HCT116 (cell line): Measurements from ENCODE around the gene THBS4. TPM values are rescaled to one million over a fixed set of nuclear protein-coding genes. Genes with fewer than 3 reads are reported as not detected.

Source experiments
- ATAC-seq: fragments of 200-7000 bp; cut with Tn5 transposase; 2 replicates; pipeline ENCODE4 v1.9.1; 2020; ENCODE audit warnings: mild to moderate bottlenecking, moderate library complexity
- BruUV-seq: library from RNA; stranded (reverse); fragments of 400-500 nt; replicated peaks from 2 replicates; lab custom pipeline; 2021; lab: Mats Ljungman, UMichigan
- CTCF ChIA-PET: fragments of 300-600 bp; sonication (Branson Sonifier 250); formaldehyde crosslinking; loops from one replicate; lab custom pipeline; 2021; ENCODE audit warnings: antibody characterized with exemption; lab: Charles Lee
- POLR2A ChIA-PET: fragments of 300-600, 350-600 bp; sonication (Branson Sonifier 250); formaldehyde crosslinking; loops from one replicate; lab custom pipeline; 2021; ENCODE audit warnings: antibody characterized with exemption; lab: Charles Lee
- RAD21 ChIA-PET, 2 experiments: fragments of 300-600 bp; sonication (Branson Sonifier 250); formaldehyde crosslinking; loops; one replicate each; lab custom pipeline; 2023; ENCODE audit warnings: low total read pairs in 2 of 2; ENCODE audit not compliant: uncharacterized antibody in 2 of 2, unreplicated experiment in 2 of 2, low non-redundant PET in 1 of 2; lab: Charles Lee
- DNase-seq: peaks from one replicate; pipeline ENCODE4 v3.0.0-alpha.2; 2010; ENCODE audit warnings: low read depth, low spot score
- H2AFZ ChIP-seq: fragments of 200-600 bp; shearing (Covaris generic), sonication (generic); 2 replicates; pipeline ENCODE4 v1.6.1; 2017; ENCODE audit warnings: low read depth, mixed run types, mixed read lengths, antibody characterized with exemption, low read length; ENCODE audit not compliant: poor library complexity, severe bottlenecking
- H3K27ac ChIP-seq: 2 replicates; pipeline ENCODE4 v1.5.1; 2012; ENCODE audit warnings: low read depth, low read length
- H3K27me3 ChIP-seq: fragments of 200-600 bp; sonication (generic); 2 replicates; pipeline ENCODE4 v1.6.1; 2016; ENCODE audit warnings: mixed run types, low read length, mixed read lengths; ENCODE audit not compliant: insufficient read depth
- H3K36me3 ChIP-seq, 2 experiments: fragments of 200-500 bp in 1 of 2; fragments of 200-600 bp in 1 of 2; sonication (Bioruptor generic) in 1 of 2; sonication (generic) in 1 of 2; 2 replicates each; pipeline versions ENCODE4 v1.5.1 to v1.6.1; 2014 to 2016; ENCODE audit warnings: low read length in 2 of 2, inconsistent platforms in 1 of 2, mixed read lengths in 1 of 2, mixed run types in 1 of 2; ENCODE audit not compliant: insufficient read depth in 2 of 2, control insufficient read depth in 1 of 2
- H3K4me1 ChIP-seq, 2 experiments: fragments of 200-600 bp in 1 of 2; sonication (generic) in 1 of 2; 2 replicates each; pipeline versions ENCODE4 v1.5.1 to v1.6.1; 2012 to 2017; ENCODE audit warnings: low read length in 2 of 2, inconsistent platforms in 1 of 2, mild to moderate bottlenecking in 1 of 2, mixed read lengths in 1 of 2, mixed run types in 1 of 2, moderate library complexity in 1 of 2; ENCODE audit not compliant: insufficient read depth in 2 of 2, control insufficient read depth in 1 of 2
- H3K4me2 ChIP-seq: fragments of 200-600 bp; sonication (generic); 2 replicates; pipeline ENCODE4 v1.6.1; 2017; ENCODE audit warnings: mixed run types, low read length, mixed read lengths
- H3K4me3 ChIP-seq, 2 experiments: fragments of 200-600 bp in 1 of 2; sonication (generic) in 1 of 2; replicated peaks in 1 of 2; 2 replicates each; pipeline ENCODE4 v1.5.1; 2011 to 2016; ENCODE audit warnings: low read length in 2 of 2, control low read depth in 1 of 2, low read depth in 1 of 2, mild to moderate bottlenecking in 1 of 2, mixed read lengths in 1 of 2, mixed run types in 1 of 2
- H3K79me2 ChIP-seq: fragments of 200-600 bp; sonication (generic); 2 replicates; pipeline ENCODE4 v1.6.1; 2017; ENCODE audit warnings: mild to moderate bottlenecking, mixed run types, low read length, moderate library complexity, mixed read lengths; ENCODE audit not compliant: insufficient read depth
- H3K9ac ChIP-seq: fragments of 200-600 bp; sonication (generic); 2 replicates; pipeline ENCODE4 v1.6.1; 2016; ENCODE audit warnings: low read length, mixed read lengths
- H3K9me2 ChIP-seq: fragments of 200-600 bp; sonication (generic), shearing (Covaris generic); 2 replicates; pipeline ENCODE4 v1.6.1; 2017; ENCODE audit warnings: mixed run types, mild to moderate bottlenecking, moderate library complexity; ENCODE audit not compliant: insufficient read depth
- H3K9me3 ChIP-seq, 2 experiments: fragments of 200-500 bp in 1 of 2; fragments of 200-600 bp in 1 of 2; sonication (Bioruptor generic) in 1 of 2; sonication (generic) in 1 of 2; 2 replicates each; pipeline ENCODE4 v1.6.1; 2014 to 2017; ENCODE audit warnings: low read length in 2 of 2, mixed read lengths in 2 of 2, inconsistent platforms in 1 of 2, low read depth in 1 of 2, mild to moderate bottlenecking in 1 of 2, mixed run types in 1 of 2, moderate library complexity in 1 of 2; ENCODE audit not compliant: control insufficient read depth in 1 of 2, insufficient read depth in 1 of 2
- H4K20me1 ChIP-seq: fragments of 200-600 bp; sonication (generic), shearing (Covaris generic); 2 replicates; pipeline ENCODE4 v1.6.1; 2017; ENCODE audit warnings: mixed run types, mild to moderate bottlenecking, moderate library complexity; ENCODE audit not compliant: insufficient read depth
- ATF3 ChIP-seq: IDR thresholded peaks from 2 replicates; pipeline ENCODE4 v1.6.1; 2012
- CEBPB ChIP-seq: IDR thresholded peaks from 2 replicates; pipeline ENCODE4 v1.6.1; 2012; ENCODE audit warnings: low read depth
- CTCF ChIP-seq, 3 experiments: fragments of 200-600 bp in 1 of 3; sonication (generic) in 1 of 3; IDR thresholded peaks in 2 of 3; conservative IDR thresholded peaks in 1 of 3; 2 replicates each; pipeline ENCODE4 v1.5.1; 2012 to 2017; ENCODE audit warnings: low read depth in 2 of 3, low read length in 2 of 3, antibody characterized with exemption in 1 of 3, borderline replicate concordance in 1 of 3, control low read depth in 1 of 3, mild to moderate bottlenecking in 1 of 3, mixed read lengths in 1 of 3, mixed run types in 1 of 3, moderate library complexity in 1 of 3; ENCODE audit not compliant: insufficient read depth in 1 of 3
- EGR1 ChIP-seq: IDR thresholded peaks from 2 replicates; pipeline ENCODE4 v1.6.1; 2012; ENCODE audit warnings: low read depth
- ELF1 ChIP-seq: IDR thresholded peaks from 2 replicates; pipeline ENCODE4 v1.6.1; 2012; ENCODE audit warnings: low read depth, borderline replicate concordance
- EZH2 ChIP-seq: fragments of 200-600 bp; sonication (generic); IDR thresholded peaks from 2 replicates; pipeline ENCODE4 v1.6.1; 2017; ENCODE audit warnings: antibody characterized with exemption, mixed run types
- EZH2phosphoT487 ChIP-seq: fragments of 200-600 bp; IDR thresholded peaks from 2 replicates; pipeline ENCODE4 v1.6.1; 2018; ENCODE audit warnings: antibody characterized with exemption, borderline replicate concordance
- FOSL1 ChIP-seq: IDR thresholded peaks from 2 replicates; pipeline ENCODE4 v1.6.1; 2012; ENCODE audit warnings: low read depth
- MAX ChIP-seq: IDR thresholded peaks from 2 replicates; pipeline ENCODE4 v1.6.1; 2012
- POLR2A ChIP-seq: IDR thresholded peaks from 2 replicates; pipeline ENCODE4 v1.7.0; 2011; ENCODE audit warnings: borderline replicate concordance; ENCODE audit not compliant: insufficient read depth, insufficient read length; ENCODE audit errors: extremely low read depth
- POLR2AphosphoS5 ChIP-seq: IDR thresholded peaks from 2 replicates; pipeline ENCODE4 v1.6.1; 2011; ENCODE audit warnings: mild to moderate bottlenecking, low read depth, low read length, moderate library complexity
- RAD21 ChIP-seq: IDR thresholded peaks from 2 replicates; pipeline ENCODE4 v1.6.1; 2012; ENCODE audit warnings: low read depth, mild to moderate bottlenecking
- SIN3A ChIP-seq: IDR thresholded peaks from 2 replicates; pipeline ENCODE4 v1.6.1; 2012; ENCODE audit warnings: low read depth
- SP1 ChIP-seq: IDR thresholded peaks from 2 replicates; pipeline ENCODE4 v1.6.1; 2012; ENCODE audit warnings: low read depth
- SRF ChIP-seq: IDR thresholded peaks from 2 replicates; pipeline ENCODE4 v1.6.1; 2012; ENCODE audit warnings: low read depth
- YY1 ChIP-seq: IDR thresholded peaks from 2 replicates; pipeline ENCODE4 v1.6.1; 2011; ENCODE audit warnings: low read length, low read depth, moderate library complexity, mild to moderate bottlenecking; ENCODE audit not compliant: insufficient replicate concordance; ENCODE audit errors: extremely low read depth
- ZFX ChIP-seq: fragments of 450-650 bp; IDR thresholded peaks from 2 replicates; pipeline ENCODE4 v1.6.1; 2017
- ZNF274 ChIP-seq: fragments of 200-500 bp; sonication (Bioruptor generic); IDR thresholded peaks from 2 replicates; pipeline ENCODE4 v1.6.1; 2014; ENCODE audit warnings: mild to moderate bottlenecking, low read depth, low read length, inconsistent platforms
- intact Hi-C: fragments of 100-400 bp; cut with micrococcal nuclease; formaldehyde crosslinking; loops from 2 replicates; pipeline ENCODE4 v1.10.0; 2022
- total RNA-seq: library from RNA; stranded (reverse); gene quantifications from one replicate; pipeline ENCODE4 v1.2.1, GENCODE V29; 2021; ENCODE audit not compliant: unreplicated experiment
- TF ChIP-seq, protein P1 (sequence below): IDR thresholded peaks from 2 replicates; pipeline ENCODE4 v1.6.1; 2011; ENCODE audit warnings: mild to moderate bottlenecking, low read length, moderate library complexity; ENCODE audit not compliant: insufficient replicate concordance; ENCODE audit errors: extremely low read depth
- TF ChIP-seq, protein P2 (sequence below): IDR thresholded peaks from 2 replicates; pipeline ENCODE4 v1.6.1; 2012; ENCODE audit warnings: low read depth

Gene THBS4
- total RNA-seq, 1 experiment from 2014 or later, result 1.5 TPM

DNA sequence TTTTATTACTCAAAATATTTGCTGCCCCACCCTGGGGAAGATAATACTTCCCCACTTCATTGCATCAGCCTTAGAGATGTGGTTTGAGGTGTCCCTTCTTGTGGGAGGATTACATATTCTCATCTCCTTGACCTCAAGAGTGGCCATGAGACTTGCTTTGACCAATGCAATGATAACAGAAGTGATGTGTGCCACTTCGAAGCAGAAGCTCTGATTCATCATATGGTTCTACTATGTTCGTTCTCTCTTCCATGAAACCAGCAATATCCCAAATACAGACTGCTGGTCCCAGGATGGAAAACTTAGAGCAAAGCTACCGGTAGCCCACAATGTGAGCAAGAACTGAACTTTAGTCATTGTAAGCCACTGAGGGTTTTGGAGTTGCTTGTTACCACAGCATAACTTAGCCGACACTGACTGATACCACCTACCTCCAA, 92.0 kb downstream of the THBS4 start:
- Histone ChIP-seq H3K27me3 (no peaks in the 10 kb centered on the region), H2AFZ (no peak overlapping the region), H3K4me1 (peaks cover 6 to 14% of the 10 kb centered on the region in 2 experiments; a peak in 2 of 4 replicates), H3K36me3 (no peaks in the 10 kb centered on the region), H3K4me2 (no peak overlapping the region), H3K9ac (no peak overlapping the region), H3K27ac (no peak overlapping the region), H3K79me2 (no peaks in the 10 kb centered on the region), H4K20me1 (no peaks in the 10 kb centered on the region), H3K9me2 (no peaks in the 10 kb centered on the region), H3K9me3 (no peaks in the 10 kb centered on the region; a peak in 1 of 4 replicates), H3K4me3 (no peak overlapping the region)
- ChIA-PET POLR2A (no interaction called here), RAD21 (no interaction called here), CTCF (no interaction called here)
- intact Hi-C loops, result no loop called here
- no peak for TF ChIP-seq SP1
- no peak for TF ChIP-seq RAD21
- TF ChIP-seq CTCF (IDR thresholded peaks at IDR 0.05 in 2 of 3, conservative IDR thresholded peaks at IDR 0.05 in 1 of 3; ENCODE audit: borderline replicate concordance in 1 of 3, insufficient read depth in 1 of 3, low read depth in 2 of 3, low read length in 2 of 3), result no peak
- no peak for TF ChIP-seq ELF1
- no peak for TF ChIP-seq POLR2A
- TF ChIP-seq EGR1, result no peak
- TF ChIP-seq, protein P1, sequence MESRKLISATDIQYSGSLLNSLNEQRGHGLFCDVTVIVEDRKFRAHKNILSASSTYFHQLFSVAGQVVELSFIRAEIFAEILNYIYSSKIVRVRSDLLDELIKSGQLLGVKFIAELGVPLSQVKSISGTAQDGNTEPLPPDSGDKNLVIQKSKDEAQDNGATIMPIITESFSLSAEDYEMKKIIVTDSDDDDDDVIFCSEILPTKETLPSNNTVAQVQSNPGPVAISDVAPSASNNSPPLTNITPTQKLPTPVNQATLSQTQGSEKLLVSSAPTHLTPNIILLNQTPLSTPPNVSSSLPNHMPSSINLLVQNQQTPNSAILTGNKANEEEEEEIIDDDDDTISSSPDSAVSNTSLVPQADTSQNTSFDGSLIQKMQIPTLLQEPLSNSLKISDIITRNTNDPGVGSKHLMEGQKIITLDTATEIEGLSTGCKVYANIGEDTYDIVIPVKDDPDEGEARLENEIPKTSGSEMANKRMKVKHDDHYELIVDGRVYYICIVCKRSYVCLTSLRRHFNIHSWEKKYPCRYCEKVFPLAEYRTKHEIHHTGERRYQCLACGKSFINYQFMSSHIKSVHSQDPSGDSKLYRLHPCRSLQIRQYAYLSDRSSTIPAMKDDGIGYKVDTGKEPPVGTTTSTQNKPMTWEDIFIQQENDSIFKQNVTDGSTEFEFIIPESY, result no peak
- no peak for TF ChIP-seq ATF3
- no peak for TF ChIP-seq ZNF274
- TF ChIP-seq SRF, result no peak
- TF ChIP-seq POLR2AphosphoS5, result no peak
- no peak for TF ChIP-seq EZH2
- TF ChIP-seq ZFX, result no peak
- TF ChIP-seq CEBPB, result no peak
- TF ChIP-seq FOSL1, result no peak
- no peak for TF ChIP-seq MAX
- TF ChIP-seq EZH2phosphoT487, result no peak
- TF ChIP-seq YY1, result no peak
- TF ChIP-seq SIN3A, result no peak
- TF ChIP-seq, protein P2, sequence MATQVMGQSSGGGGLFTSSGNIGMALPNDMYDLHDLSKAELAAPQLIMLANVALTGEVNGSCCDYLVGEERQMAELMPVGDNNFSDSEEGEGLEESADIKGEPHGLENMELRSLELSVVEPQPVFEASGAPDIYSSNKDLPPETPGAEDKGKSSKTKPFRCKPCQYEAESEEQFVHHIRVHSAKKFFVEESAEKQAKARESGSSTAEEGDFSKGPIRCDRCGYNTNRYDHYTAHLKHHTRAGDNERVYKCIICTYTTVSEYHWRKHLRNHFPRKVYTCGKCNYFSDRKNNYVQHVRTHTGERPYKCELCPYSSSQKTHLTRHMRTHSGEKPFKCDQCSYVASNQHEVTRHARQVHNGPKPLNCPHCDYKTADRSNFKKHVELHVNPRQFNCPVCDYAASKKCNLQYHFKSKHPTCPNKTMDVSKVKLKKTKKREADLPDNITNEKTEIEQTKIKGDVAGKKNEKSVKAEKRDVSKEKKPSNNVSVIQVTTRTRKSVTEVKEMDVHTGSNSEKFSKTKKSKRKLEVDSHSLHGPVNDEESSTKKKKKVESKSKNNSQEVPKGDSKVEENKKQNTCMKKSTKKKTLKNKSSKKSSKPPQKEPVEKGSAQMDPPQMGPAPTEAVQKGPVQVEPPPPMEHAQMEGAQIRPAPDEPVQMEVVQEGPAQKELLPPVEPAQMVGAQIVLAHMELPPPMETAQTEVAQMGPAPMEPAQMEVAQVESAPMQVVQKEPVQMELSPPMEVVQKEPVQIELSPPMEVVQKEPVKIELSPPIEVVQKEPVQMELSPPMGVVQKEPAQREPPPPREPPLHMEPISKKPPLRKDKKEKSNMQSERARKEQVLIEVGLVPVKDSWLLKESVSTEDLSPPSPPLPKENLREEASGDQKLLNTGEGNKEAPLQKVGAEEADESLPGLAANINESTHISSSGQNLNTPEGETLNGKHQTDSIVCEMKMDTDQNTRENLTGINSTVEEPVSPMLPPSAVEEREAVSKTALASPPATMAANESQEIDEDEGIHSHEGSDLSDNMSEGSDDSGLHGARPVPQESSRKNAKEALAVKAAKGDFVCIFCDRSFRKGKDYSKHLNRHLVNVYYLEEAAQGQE, result no peak
- BruUV-seq, result no TSS peak
- no peak for DNase-seq
- no peak for ATAC-seq
